COLO668 (cell line): Measurements from ENCODE around the gene DAPK1.

Experiments used
- DNase-seq: peaks from one replicate; lab custom pipeline; 2025; ENCODE audit not compliant: unreplicated experiment; lab: John Stamatoyannopoulos, UW

DAPK1 gene

DNA sequence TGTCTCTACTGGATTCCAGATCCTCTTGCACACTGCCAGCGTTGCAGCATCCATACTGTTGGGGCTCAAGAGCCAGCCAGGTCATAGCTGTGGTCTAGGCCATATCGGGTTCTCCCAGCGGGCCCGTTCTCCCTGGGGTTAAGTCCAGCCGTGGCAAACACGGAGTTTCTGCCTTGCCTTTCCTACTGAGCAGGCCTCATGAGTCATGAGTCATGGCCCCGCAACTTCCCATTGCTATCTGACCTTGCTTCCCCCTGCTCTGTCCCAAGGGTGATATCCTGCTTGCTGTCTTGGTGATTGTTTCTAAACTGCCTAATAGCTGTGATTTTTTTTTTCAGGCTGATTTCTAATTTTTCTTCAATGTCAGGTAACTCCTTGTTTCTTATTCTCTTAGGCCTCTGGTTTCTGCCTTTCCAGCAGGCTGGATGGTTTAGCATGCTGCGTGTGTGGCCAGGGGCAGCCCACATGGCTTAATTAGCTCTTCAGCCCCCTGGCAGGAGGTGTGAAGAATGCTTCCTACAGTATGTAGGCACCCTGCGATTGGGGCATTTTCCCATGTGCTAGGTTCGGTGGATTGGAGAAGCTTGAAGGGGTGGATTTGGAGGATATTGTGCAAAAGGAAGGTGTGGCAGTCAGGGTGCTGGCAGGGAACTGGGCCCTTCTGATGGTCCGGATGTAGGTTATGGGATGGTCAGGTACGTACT lies 18.7 kb downstream of the DAPK1 start:
- DNase-seq = no peak

DNA sequence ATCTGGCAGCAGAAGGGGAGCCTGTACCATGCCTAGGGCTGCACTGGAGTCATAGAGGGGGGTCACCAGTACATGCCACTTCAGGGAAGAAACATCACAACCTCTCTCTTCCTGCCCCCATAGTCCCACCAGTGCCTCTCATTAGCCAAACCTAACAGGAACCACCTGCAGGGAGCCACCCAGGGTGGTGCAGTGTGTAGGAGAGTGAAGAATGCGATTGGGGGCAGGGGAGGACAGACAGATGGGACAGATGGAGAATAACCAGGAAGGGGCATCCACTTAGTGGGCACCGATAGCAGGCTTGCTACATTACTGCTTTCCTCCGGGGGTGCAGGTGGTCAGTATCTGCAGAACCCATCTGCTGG lies 19.2 kb downstream of the DAPK1 start:
- DNase-seq = no peak

DNA sequence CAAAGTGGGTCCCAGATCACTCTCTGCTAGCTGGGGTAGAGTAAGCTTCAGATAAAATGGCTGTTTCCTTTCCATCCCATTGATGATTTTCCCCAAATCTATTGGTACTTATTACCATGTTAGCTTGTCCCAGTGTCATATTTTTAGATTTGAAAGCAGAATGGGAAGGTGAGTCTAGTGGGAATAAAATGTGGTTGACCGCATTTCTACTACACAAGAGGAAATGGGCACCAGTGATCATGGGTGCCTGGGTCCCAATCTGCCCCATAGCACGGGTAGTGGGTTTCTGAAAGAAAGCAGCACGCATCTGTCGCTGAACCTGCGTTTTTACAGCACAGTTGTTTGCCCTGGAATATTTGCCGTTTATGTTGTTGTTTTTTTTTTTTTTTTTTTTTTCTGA lies 20.1 kb downstream of the DAPK1 start:
- no peak for DNase-seq

DNA sequence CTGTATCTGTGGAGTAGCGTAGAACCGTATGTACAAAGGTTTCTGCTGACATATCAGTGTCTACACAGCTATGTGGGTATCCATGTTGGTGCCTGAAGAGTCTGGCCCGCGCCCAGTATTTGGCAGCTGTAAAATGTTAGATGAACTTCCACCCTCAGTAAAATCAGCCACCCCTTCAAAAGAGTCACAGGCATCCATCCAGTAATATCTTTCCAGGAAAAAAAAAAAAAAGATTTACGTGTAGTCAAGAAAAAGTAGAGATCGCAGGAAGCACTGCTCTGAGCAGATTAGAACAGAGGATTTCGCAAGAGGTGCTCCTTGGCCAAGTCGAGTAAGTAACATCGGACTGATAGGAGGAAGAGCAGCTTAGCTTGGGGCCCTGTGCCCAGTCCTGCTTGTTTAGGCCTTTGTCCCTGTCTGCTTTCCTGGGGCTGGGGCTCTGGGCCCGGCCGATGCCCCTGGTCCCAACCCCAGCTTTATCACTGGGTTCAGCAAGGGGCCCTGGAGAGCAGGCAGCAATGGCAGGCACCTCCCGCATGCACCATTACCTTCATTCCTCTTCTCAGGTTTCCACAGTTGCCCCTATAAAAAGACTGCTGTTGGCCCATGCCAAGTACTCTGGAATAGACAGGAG lies 21.2 kb downstream of the DAPK1 start:
- no peak for DNase-seq

DNA sequence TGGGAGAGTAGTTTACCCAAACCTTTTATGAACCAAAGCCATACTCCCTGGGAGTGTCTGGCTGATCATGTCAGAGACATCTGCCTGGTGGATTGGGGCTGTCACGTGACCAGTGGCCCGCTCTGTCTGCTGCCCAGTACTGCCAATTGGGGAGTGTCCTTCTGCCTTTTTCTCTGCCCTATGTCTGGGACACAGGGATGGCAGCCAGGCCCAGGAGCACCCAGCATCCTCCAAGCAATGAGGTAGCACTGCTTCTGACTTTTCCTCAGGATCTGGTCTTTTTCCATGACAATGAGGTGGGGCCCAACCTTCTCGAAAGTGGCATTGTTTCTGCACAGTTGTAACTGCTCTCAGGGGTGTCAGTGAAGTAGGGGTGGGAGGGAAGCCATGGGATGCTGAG lies 21.8 kb downstream of the DAPK1 start:
- no peak for DNase-seq

DNA sequence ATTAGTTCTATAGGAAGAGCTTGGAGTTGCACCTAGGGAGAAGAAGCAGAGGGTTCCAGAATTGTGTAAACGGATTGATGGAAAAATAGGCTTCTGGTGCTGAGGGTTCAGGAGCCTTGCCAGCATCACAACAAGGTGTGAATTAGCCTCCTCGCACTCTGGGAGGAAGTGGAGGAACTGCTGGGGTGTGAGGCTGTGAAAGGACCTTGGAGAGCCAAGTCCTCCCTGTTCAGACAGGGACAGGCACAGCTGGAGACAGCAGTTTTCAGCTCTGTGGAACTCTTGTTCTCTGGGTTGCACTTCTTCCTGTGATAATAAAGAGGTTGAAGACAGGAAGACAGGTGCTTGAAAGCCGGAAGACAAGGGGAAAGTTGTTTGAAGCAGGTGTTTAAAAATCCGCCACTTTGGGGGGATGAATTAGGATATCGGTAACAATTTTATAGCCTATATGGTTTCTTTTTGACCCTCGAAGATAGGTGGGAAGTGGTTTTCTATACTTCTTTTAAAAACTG lies 22.6 kb downstream of the DAPK1 start:
- DNase-seq = no peak

DNA sequence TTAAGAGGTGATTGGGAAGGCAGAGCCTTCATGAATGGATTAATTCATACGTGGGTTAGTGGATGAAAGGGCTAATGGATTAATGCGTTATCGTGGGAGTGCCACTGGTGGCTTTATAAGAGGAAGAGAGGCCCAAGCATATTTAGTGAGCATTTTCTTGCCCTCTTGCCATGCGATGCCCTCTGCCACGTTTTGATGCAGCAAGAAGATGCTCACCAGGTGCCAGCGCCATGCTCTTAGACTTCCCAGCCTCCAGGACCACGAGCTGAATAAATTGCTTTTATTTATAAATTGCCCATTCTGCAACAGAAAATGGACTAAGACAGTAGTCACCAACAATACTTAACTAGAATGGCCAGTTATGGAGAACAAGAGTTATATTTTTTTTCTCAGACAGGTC lies 24.2 kb downstream of the DAPK1 start:
- DNase-seq = no peak

DNA sequence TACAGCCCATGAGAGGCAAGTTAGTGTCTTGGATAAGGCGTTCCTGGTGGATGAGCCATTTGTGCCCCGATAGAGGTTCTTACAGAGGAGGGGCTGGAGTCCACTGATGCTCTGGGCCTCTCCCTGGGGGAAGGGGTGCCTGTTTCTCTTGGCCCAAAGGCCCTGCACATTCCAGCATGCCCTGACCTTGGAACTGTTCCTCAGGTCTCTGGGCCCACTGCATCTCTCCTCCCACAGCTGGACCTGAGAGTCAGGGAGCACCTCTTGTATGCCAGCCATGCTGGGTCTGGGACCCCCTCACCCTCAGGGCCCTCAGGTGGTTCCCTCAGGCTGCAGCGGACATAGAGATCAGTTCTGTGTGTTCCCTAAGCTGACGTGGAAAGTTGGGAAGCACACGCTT lies 26.4 kb downstream of the DAPK1 start:
- no peak for DNase-seq

DNA sequence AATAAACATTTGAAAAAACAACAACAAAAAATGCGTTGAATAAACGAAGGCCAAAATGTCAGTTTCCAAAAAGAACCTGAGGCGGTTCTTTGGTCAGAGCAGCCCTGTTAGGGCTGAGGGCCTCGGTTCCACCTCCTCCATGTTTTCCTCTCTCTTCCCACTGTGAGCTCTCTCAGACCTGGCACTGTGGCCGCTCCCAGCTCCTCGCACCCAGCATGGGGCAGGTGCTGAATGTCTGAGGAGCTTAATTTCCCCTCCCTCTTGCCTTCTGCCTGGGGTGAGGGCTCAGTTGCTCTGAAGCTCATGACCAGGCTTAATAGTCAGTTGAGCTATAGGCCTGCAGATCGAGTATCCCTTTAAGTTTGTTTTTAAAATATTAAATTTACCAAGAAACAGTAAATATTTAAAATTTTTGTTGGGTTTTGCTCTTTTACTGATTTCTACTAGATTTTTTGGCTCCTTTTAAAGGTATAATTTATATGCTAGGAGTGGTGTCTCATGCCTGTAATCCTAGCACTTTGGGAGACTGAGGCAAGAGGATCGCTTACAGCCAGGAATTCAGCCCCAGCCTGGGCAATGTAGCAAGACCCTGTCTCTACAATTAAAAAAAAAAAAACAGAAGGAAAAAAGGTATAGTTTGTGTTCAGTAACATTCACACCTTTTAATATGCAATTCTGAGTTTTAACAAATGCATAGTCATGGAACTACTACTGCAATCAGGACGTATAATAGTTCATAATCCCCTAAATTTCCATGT lies 28.1 kb downstream of the DAPK1 start:
- no peak for DNase-seq

DNA sequence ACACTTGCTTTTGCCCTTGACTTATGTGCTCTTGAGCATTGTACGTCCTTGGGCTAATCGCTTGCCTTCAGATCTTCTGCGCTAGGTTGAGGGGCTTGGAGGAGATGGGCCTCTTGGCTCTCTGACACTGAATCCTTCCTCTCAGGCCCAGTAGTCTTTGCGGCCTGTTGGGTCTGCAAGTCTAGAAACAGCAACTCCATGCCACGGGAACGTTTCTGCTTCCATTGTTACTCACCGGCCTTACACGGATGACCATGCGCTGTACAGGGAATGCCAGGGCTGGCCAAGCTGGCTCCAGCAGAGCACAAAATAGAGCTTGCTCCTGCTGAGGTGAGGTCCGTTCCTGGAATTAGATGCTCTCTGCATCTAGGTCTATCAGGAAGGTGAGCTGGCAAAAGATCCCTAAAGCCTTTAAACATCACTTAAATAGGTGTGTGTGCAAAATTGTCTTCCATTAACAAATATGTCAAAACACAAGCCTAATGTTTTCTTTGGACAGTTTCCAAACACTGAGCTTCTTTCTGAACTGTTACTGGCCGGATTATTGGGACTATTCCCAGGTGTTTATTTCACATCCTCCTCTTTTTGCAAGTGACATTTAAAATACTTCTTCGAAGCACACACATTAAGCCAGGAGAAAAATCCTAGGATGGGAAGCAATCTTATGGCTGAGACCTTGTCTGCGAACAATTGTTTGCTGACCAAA lies 29.7 kb downstream of the DAPK1 start:
- no peak for DNase-seq

DNA sequence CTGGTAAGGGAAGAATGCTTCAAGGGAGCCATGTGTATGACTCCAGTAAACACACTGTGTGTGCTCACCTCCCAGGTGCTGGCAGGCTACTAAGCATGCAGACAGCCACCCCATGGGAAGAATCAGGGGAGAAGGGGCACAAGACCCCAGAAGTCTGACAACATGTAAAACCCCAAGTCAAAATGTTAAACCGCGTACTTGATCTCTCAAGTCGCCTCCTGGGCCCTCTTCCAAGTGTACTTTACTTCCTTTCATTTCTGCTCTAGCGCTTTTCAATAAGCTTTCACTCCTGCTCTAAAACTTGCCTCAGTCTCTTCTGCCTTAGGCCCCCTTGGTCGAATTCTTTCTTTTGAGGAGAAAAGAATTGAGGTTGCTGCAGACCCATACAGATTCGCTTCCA lies 31.3 kb downstream of the DAPK1 start:
- no peak for DNase-seq

DNA sequence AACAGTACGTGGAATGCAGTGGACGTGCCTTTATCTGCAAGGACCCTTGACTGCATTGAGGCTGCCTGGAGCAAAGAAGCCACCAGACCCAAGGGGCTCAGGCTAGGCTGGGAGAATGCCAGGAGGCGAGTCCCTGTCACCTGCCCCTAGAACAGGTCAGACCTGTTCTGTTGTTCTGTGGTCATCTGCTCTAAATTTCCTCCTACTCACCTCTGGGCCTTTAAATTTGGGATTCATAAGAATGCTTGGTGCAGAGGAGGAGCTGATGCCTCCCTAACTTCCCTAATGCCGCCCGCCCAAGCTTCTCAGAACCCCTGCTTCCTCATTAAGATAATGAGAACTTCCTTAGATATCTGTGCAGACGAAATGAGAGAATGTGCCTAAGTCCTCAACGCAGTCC lies 32.0 kb downstream of the DAPK1 start:
- DNase-seq = no peak

DNA sequence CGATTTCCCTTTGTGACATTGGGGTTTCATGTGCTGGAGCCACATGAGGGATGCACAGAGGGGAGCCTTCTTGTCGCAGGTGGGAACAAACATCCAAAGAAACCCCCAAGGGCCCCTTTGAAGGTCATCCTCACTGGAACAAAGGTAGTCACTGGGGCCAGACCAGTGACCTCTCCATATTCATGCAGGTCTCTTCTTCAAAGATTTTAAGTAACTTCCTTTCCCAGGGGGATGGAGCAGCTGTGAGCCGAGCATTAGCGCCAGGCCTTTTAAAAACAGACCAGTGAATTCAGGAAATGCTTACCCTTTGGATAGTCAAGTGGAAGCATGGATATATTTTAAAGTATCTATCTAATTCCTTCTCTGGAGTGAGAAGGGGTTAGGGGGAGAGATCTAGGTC lies 33.0 kb downstream of the DAPK1 start:
- DNase-seq = no peak

DNA sequence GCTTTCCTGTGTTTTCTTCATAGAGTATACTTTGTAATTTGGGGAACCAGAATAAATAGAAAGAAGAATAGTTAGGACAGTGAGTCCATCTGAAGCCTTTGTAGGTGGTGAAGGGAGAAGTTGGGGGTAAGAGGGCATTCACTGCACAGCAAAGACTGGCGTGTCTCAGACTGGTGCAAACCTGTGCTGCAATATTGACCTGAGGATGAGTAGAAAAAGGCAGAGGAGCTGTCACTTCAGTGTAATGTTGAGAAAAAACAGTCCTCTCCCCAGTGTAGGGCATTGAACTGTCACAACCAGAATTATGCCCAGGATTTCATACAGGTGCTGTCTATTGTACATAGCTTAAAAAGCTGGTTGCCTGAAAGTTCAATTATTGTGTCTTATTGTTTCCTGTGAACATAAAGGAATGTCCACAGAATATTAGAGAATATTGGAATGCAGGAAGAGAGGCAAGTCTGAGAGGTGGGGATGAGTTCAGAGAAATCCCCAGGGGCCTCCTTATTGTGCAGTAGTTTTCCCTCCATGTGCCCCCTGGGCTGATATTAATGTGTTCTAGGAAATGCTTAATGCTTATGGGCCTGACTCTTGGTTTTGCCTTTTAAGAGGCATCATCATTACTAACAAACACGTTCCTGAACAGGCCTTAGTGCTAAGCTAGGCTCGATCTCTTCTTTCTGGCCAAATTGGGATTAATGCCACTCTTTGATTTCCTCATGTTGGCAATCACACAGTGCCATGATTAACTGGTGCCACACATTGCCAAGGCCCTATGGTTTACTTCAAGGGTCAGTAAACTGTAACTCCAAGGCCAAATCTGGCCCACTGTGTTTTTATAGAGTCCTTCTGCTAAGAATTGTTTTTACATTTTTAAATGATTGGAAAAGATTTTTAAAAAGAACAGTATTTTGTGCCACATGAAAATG lies 34.0 kb downstream of the DAPK1 start:
- no peak for DNase-seq

DNA sequence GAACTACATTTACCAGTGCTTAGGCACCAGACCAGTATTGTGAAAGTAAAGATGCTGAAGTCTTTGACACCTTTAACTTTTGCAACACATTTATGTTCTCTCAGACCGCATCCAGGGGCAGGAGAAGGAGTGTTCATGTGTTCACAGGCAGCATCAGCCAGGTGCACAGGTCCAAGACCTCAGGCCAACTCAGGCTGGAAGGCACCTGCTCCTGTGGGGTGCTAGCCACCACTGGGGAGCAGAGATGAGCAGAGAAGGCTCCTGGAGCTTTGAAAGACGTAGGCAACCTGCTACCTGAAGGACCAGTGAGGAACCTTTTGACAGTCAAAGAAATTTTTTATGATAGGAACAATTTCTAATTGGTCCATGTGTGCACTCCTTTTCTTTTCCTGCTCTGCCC lies 35.6 kb downstream of the DAPK1 start:
- DNase-seq = no peak

DNA sequence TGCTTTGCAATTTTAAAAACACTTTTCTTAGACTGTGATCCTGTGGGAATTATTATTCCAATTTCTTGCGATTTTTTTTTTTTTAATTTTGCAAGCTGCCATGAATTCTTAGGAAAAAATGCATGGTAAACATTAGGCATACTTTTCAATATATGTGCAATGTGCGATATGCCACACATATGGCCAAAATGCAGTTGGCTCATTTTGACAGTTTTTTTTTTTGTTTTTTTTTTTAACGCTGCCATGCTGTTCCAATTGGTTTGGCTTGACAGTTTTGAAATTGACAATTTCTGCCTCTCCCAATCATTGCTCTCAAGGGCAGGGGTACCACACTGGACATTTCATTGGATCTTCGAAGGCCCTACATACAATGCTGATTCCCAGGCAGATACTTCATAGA lies 36.4 kb downstream of the DAPK1 start:
- DNase-seq = no peak

DNA sequence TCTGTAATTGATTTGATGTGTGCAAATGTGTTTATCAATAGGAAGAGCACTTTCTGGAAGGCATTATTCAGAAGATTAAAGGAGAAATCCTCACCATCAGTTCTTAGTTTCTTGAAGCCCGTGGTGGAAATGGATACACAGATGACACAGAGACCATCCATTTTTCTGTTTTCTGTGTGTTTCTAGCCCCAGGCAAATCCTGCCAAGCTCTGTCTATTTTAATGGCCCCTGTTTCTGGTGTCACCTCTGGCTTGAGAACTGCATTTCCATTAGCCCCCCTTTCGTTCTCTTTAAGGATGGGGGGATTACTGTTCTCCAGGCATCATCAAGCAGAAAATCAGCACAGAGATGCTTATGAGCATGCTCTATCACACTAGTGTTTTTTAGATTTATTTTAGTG lies 37.3 kb downstream of the DAPK1 start:
- DNase-seq = no peak

DNA sequence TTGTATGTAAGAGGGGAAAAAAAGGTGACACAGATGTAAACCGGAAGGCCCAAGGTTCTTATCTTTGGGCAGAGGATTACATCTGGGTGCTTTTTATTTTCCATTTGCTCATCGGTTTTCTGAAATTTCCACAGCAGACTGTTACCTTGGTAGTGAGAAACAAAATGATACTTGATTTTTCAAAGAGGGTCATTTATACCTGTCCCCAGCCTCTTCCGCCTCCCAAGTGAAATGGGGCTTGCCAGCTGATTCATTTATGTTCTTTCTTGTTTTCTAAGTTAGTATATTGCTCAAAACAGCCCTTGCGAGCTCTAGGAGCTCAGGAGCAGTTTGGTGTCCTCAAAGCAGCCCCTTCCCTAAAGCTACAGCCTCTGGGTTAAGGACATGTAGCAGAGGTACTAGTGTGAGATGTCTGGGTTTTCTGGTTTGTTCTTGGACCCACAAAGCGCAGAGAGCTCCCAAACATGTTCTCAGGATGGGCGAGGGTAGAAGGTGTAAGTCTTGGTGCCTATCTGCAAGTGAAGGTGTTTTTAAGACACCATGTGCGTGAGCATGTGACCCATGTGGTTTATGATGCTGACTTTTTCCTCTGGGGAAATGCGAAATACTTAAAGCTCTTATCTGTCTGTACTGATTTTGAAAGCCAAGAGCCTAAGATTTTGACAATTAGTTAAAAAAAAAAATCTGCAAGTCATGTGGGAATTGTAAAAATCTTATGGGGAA lies 38.3 kb downstream of the DAPK1 start:
- DNase-seq = no peak

DNA sequence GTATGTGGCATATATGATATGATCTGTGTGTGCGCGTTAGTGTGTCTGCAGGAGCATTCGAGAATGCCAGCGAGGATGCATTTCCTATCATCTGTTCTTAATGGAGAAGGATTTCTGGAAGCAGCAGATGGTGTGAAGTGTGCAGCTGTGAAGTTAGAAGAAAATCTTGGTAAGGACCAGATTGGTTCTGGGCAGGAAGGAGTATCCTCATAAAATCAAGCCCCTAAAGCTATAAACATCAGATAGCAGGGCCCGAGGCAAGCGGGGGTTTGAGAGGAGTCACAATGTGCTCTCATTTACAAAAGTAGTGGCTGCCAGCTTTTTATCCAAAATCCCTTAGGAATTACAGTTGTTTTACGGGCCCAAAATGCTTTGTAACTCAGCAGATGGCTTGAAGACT lies 40.0 kb downstream of the DAPK1 start:
- DNase-seq = no peak
